Heart left ventricle (tissue), 13 donors: ENCODE data around the gene DOCK9.

Experiments
- POLR2A ChIP-seq, 2 donors: fragments of 450-650 bp; IDR thresholded peaks; one replicate each; pipeline ENCODE4 v1.6.1; 2017; ENCODE audit warnings: antibody characterized with exemption in 2 of 2, mild to moderate bottlenecking in 2 of 2, moderate library complexity in 2 of 2
- TF ChIP-seq, protein P1 (sequence below), 12 donors: fragments of 200-600 bp; sonication (generic) in 4 of 12; IDR thresholded peaks; one replicate each; pipeline versions ENCODE4 v1.5.0 to v1.8.0; 2018 to 2022; ENCODE audit warnings: antibody characterized with exemption in 12 of 12, mild to moderate bottlenecking in 5 of 12
- donor health status: ischemic (EF 13 %, LVEDD 7.1; RV severe dilation, severe dysfunction).
- donor health status: DM: no; HTN: yes; CAD: no.
- donor health status: DM: no; HTN: no; CAD: no.
- donor health status: ischemic (EF 25% LVEDD 6.9; RV normal size, moderate dysfunction).
- donor health status: ischemic (EF 25% LVEDD 5.7; RV mildly dilated, moderate dysfunction).
- donor health status: ischemic (EF 35%, LVEDD 5.7; RV mildly dilated, moderate dysfunction).
- donor health status: nonischemic (EF 11% LVEDD 7.7; RV severe dilation, severe dysfunction).
- donor health status: DM: yes; HTN: yes; CAD: no.
- donor health status: PGD.
- donor health status: ischemic (EF 29% LVEDD 5.4; RV normal size, mild dysfunction).
- donor health status: nonischemic (EF 23%, LVEDD 6.1; RV moderate dilation, normal function).

DNA sequence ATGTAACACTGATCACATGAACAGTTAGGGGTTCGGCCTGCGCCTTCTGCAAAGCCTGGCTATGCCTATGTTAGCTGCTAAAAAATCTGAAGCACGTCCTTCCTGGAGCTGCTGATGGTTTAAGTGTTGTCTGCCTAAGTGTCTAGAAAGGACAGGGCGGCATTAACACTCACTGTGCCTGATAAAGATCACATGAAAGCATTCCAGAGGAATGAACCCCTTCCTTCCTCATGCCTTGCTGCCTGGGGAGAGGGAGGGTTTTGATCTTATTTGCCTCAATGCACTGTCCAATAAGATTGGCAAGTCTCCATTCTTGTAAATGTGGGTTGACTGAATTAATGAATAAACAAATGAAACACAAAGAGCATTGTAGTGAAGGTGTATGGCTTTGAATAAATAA, 5.2 kb downstream of the DOCK9 start:
- TF ChIP-seq, protein P1, sequence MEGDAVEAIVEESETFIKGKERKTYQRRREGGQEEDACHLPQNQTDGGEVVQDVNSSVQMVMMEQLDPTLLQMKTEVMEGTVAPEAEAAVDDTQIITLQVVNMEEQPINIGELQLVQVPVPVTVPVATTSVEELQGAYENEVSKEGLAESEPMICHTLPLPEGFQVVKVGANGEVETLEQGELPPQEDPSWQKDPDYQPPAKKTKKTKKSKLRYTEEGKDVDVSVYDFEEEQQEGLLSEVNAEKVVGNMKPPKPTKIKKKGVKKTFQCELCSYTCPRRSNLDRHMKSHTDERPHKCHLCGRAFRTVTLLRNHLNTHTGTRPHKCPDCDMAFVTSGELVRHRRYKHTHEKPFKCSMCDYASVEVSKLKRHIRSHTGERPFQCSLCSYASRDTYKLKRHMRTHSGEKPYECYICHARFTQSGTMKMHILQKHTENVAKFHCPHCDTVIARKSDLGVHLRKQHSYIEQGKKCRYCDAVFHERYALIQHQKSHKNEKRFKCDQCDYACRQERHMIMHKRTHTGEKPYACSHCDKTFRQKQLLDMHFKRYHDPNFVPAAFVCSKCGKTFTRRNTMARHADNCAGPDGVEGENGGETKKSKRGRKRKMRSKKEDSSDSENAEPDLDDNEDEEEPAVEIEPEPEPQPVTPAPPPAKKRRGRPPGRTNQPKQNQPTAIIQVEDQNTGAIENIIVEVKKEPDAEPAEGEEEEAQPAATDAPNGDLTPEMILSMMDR (IDR thresholded peaks at IDR 0.05): no peak
- TF ChIP-seq POLR2A (IDR thresholded peaks at IDR 0.05): no peak
